Large intestine (tissue), 1 donor: ENCODE results near the gene NAT14. TPM values are rescaled to one million over a fixed set of nuclear protein-coding genes. Genes with fewer than 3 reads are reported as not detected.

Experiments
- polyA plus RNA-seq: library from polyadenylated mRNA; unstranded; fragments of 120-200 nt; gene quantifications from one replicate; pipeline ENCODE4 v1.2.1, GENCODE V29; 2013

NAT14 gene
- polyA plus RNA-seq, 1 donor, result 14.0 TPM

Other genes starting within 250 kb of the NAT14 start
- 65.1 TPM for gene PPP6R1, start 226.2 kb upstream of the NAT14 start, polyA plus RNA-seq
- gene HSPBP1, start 205.1 kb upstream of the NAT14 start, polyA plus RNA-seq, result 29.4 TPM
- gene BRSK1, start 201.2 kb upstream of the NAT14 start, polyA plus RNA-seq, result 9.7 TPM
- 71.4 TPM for gene TMEM150B, start 159.8 kb upstream of the NAT14 start, polyA plus RNA-seq
- gene KMT5C, start 145.3 kb upstream of the NAT14 start, polyA plus RNA-seq, result 21.5 TPM
- gene COX6B2, start 130.5 kb upstream of the NAT14 start, polyA plus RNA-seq, result 1.3 TPM
- 0.03 TPM for gene GARIN5B, start 121.9 kb upstream of the NAT14 start, polyA plus RNA-seq
- 0.66 TPM for gene IL11, start 114.7 kb upstream of the NAT14 start, polyA plus RNA-seq
- 0.93 TPM for gene TMEM190, start 108.4 kb upstream of the NAT14 start, polyA plus RNA-seq
- gene TMEM238, start 100.9 kb upstream of the NAT14 start, polyA plus RNA-seq, result 8.7 TPM
- gene RPL28, start 99.3 kb upstream of the NAT14 start, polyA plus RNA-seq, result 2,127 TPM
- gene UBE2S, start 77.4 kb upstream of the NAT14 start, polyA plus RNA-seq, result 29.9 TPM
- 1.1 TPM for gene SHISA7, start 41.9 kb upstream of the NAT14 start, polyA plus RNA-seq
- gene ISOC2, start 23.5 kb upstream of the NAT14 start, polyA plus RNA-seq, result 30.4 TPM
- gene C19orf85, start 20.4 kb upstream of the NAT14 start, polyA plus RNA-seq, result not detected
- 5.6 TPM for gene ZNF628, start 8.6 kb upstream of the NAT14 start, polyA plus RNA-seq
- 4.0 TPM for gene SSC5D, start 3.2 kb downstream of the NAT14 start, polyA plus RNA-seq
- 0.66 TPM for gene SBK2, start 51.9 kb downstream of the NAT14 start, polyA plus RNA-seq
- 0.15 TPM for gene SBK3, start 60.4 kb downstream of the NAT14 start, polyA plus RNA-seq
- gene ZNF579, start 95.7 kb downstream of the NAT14 start, polyA plus RNA-seq, result 14.9 TPM
- gene FIZ1, start 114.3 kb downstream of the NAT14 start, polyA plus RNA-seq, result 13.9 TPM
- gene ZNF524, start 115.1 kb downstream of the NAT14 start, polyA plus RNA-seq, result 18.9 TPM
- 10.4 TPM for gene ZNF865, start 120.5 kb downstream of the NAT14 start, polyA plus RNA-seq
- gene ZNF784, start 139.4 kb downstream of the NAT14 start, polyA plus RNA-seq, result 15.6 TPM
- gene ZNF580, start 155.8 kb downstream of the NAT14 start, polyA plus RNA-seq, result 31.3 TPM
- gene ZNF581, start 158.5 kb downstream of the NAT14 start, polyA plus RNA-seq, result 29.1 TPM
- 11.6 TPM for gene CCDC106, start 163.0 kb downstream of the NAT14 start, polyA plus RNA-seq
- gene U2AF2, start 169.8 kb downstream of the NAT14 start, polyA plus RNA-seq, result 167 TPM
- gene EPN1, start 190.0 kb downstream of the NAT14 start, polyA plus RNA-seq, result 153 TPM